Endodermal cell (in vitro differentiated cells): ENCODE results near the gene COX7B2. TPM values are rescaled to one million over a fixed set of nuclear protein-coding genes. Genes with fewer than 3 reads are reported as not detected.

Source experiments
- DNase-seq: peaks from one replicate; pipeline ENCODE4 v3.0.0-alpha.2; 2017
- H3K27ac ChIP-seq: 2 replicates; pipeline ENCODE4 v1.5.1; 2013; ENCODE audit warnings: mild to moderate bottlenecking, low read depth, low read length, moderate library complexity
- H3K27me3 ChIP-seq: 2 replicates; pipeline ENCODE4 v1.6.1; 2013; ENCODE audit warnings: mild to moderate bottlenecking, low read length, moderate library complexity; ENCODE audit not compliant: insufficient read depth, control insufficient read depth, poor library complexity, severe bottlenecking
- H3K36me3 ChIP-seq: 2 replicates; pipeline ENCODE4 v1.7.0; 2013; ENCODE audit warnings: mild to moderate bottlenecking, low read length, moderate library complexity; ENCODE audit not compliant: control insufficient read depth, insufficient read depth
- H3K4me1 ChIP-seq: one replicate; pipeline ENCODE4 v1.7.0; 2013; ENCODE audit warnings: low read length; ENCODE audit not compliant: control insufficient read depth, insufficient read depth
- H3K4me3 ChIP-seq: 2 replicates; pipeline ENCODE4 v1.5.1; 2013; ENCODE audit warnings: mild to moderate bottlenecking, low read length, moderate library complexity
- H3K9ac ChIP-seq: 2 replicates; pipeline ENCODE4 v1.6.1; 2013; ENCODE audit warnings: mild to moderate bottlenecking, low read length, moderate library complexity; ENCODE audit not compliant: poor library complexity, severe bottlenecking; ENCODE audit errors: extremely low read depth
- H3K9me3 ChIP-seq: 2 replicates; pipeline ENCODE4 v1.6.1; 2013; ENCODE audit warnings: mild to moderate bottlenecking, low read length, moderate library complexity; ENCODE audit not compliant: control insufficient read depth
- H3K27ac Mint-ChIP-seq: 2 replicates; pipeline ENCODE4 v1.8.0; 2020; ENCODE audit warnings: mixed read lengths
- H3K27me3 Mint-ChIP-seq: 2 replicates; pipeline ENCODE4 v1.8.0; 2021; ENCODE audit warnings: mild to moderate bottlenecking, mixed read lengths; ENCODE audit not compliant: insufficient read depth
- H3K36me3 Mint-ChIP-seq: 2 replicates; pipeline ENCODE4 v1.8.0; 2020; ENCODE audit warnings: low read depth, mixed read lengths
- H3K4me1 Mint-ChIP-seq: 2 replicates; pipeline ENCODE4 v1.8.0; 2020; ENCODE audit warnings: mixed read lengths
- H3K4me3 Mint-ChIP-seq: 2 replicates; pipeline ENCODE4 v1.8.0; 2020; ENCODE audit warnings: mild to moderate bottlenecking, moderate library complexity, mixed read lengths
- H3K9me3 Mint-ChIP-seq: 2 replicates; pipeline ENCODE4 v1.8.0; 2020; ENCODE audit warnings: mild to moderate bottlenecking, mixed read lengths
- WGBS, 2 experiments: methylation state at CpG; one replicate each; pipeline versions ENCODE4 v1.1.5 to v1.1.7; 2013; ENCODE audit warnings: missing lambda C conversion rate in 2 of 2, mixed read lengths in 1 of 2; ENCODE audit not compliant: insufficient coverage in 1 of 2, insufficient read length in 1 of 2; 5-methylcytosine and 5-hydroxymethylcytosine counted together
- total RNA-seq, 2 donors: library from RNA; stranded (reverse); fragmentation: NEBNext Ultra II Directional in 1 of 2; extraction: Animal tissue kit (Norgen Biotek cat#: 25700) in 1 of 2; gene quantifications; 2 replicates in 1 of 2; 3 replicates in 1 of 2; pipeline ENCODE4 v1.2.1, GENCODE V29; 2021
- TF ChIP-seq, protein P1 (sequence below): fragments of 200-600 bp; sonication (generic); conservative IDR thresholded peaks from 2 replicates; pipeline ENCODE4 v1.5.0; 2021; ENCODE audit warnings: antibody characterized with exemption, mild to moderate bottlenecking

COX7B2 gene
- total RNA-seq, 2 donors from 2014 or later: not detected

DNA sequence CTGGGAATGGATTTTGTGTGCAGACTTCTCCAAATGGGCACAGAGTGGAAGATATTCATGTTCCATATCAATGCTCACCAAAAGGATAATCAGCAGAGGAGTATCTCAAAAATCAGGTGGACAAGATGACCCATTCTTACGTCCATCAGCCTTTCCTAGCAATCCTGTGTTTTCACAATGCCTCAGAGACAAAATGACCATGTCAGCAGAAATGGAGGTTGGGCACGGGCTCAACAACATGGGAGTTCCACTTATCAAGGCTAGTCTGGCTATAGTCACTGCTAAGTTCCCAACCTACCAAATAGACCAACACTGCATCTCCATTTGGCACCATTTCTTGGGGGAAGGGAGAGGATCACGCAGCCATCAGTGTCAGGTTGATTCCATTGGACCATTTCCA is 179.0 kb downstream of the COX7B2 start:
- H3K9me3 Mint-ChIP-seq: peaks cover 1% of the 10 kb centered on the region
- Histone ChIP-seq H3K27ac (no peak overlapping the region), H3K27me3 (no peaks in the 10 kb centered on the region), H3K36me3 (no peaks in the 10 kb centered on the region), H3K4me1 (no peaks in the 10 kb centered on the region), H3K4me3 (no peak overlapping the region), H3K9ac (no peak overlapping the region), H3K9me3 (no peaks in the 10 kb centered on the region)
- TF ChIP-seq, protein P1, sequence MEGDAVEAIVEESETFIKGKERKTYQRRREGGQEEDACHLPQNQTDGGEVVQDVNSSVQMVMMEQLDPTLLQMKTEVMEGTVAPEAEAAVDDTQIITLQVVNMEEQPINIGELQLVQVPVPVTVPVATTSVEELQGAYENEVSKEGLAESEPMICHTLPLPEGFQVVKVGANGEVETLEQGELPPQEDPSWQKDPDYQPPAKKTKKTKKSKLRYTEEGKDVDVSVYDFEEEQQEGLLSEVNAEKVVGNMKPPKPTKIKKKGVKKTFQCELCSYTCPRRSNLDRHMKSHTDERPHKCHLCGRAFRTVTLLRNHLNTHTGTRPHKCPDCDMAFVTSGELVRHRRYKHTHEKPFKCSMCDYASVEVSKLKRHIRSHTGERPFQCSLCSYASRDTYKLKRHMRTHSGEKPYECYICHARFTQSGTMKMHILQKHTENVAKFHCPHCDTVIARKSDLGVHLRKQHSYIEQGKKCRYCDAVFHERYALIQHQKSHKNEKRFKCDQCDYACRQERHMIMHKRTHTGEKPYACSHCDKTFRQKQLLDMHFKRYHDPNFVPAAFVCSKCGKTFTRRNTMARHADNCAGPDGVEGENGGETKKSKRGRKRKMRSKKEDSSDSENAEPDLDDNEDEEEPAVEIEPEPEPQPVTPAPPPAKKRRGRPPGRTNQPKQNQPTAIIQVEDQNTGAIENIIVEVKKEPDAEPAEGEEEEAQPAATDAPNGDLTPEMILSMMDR: no peak
- 86 to 92% methylated on average over 1 to 3 of the region's 3 CpGs for WGBS, 2 experiments
- H3K27me3 Mint-ChIP-seq: peaks cover 4% of the 10 kb centered on the region
- H3K36me3 Mint-ChIP-seq: no peaks in the 10 kb centered on the region
- H3K4me1 Mint-ChIP-seq: peaks cover 3% of the 10 kb centered on the region
- no peak for DNase-seq
- no peak overlapping the region for H3K27ac Mint-ChIP-seq
- no peak overlapping the region for H3K4me3 Mint-ChIP-seq

DNA sequence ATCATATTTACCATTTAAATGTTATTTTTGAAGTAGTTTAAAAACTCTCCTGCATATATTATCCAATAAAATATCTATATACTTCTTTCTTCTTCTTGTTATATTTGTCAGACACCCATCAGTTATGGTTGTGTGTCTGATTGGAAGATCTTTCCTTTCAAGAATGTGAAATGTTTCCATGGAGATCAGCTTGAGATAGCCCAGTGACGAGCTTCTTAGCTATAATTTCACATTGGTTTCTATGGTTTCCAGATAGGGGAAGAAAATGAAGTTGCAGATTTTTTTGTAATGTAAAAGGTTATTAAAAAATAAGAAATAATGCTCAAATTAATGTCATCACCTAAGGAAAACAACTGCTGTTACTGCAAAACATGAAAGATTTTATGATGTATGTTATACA is 189.0 kb downstream of the COX7B2 start:
- TF ChIP-seq, protein P1: no peak
- H3K36me3 Mint-ChIP-seq: no peaks in the 10 kb centered on the region
- Histone ChIP-seq H3K9ac (no peak overlapping the region), H3K4me1 (no peaks in the 10 kb centered on the region), H3K27me3 (no peaks in the 10 kb centered on the region), H3K27ac (no peak overlapping the region), H3K36me3 (no peaks in the 10 kb centered on the region), H3K4me3 (no peak overlapping the region), H3K9me3 (no peaks in the 10 kb centered on the region)
- H3K9me3 Mint-ChIP-seq: peaks cover 2% of the 10 kb centered on the region
- H3K27ac Mint-ChIP-seq: no peak overlapping the region
- H3K4me1 Mint-ChIP-seq: no peaks in the 10 kb centered on the region
- no peak overlapping the region for H3K4me3 Mint-ChIP-seq
- no peak for DNase-seq
- H3K27me3 Mint-ChIP-seq: peaks cover 4% of the 10 kb centered on the region
- 70% methylated on average over 1 of the region's 1 CpG; no CpG with 5 or more reads in 1 of the 2 experiments for WGBS, 2 experiments

DNA sequence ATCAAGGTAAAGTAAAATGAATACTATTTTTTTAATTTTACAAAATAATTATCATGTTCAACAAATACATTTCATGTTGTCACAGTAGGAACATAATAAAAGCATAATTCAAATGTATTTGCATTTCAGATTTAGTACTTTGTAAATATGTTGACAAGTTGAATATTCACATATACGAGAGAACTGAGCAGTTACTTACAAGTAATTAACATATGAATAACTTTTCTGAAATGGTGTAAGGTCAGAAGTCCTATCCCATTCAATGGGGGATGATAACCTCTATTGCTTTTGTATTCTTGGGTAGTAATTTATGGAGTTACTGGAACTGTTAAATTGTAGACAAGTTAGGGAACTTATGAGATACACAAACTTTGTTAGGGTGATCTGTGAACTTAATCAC is 191.1 kb downstream of the COX7B2 start:
- H3K4me3 ChIP-seq: no peak overlapping the region
- Mint-ChIP-seq H3K36me3 (no peaks in the 10 kb centered on the region), H3K4me3 (no peak overlapping the region), H3K4me1 (no peaks in the 10 kb centered on the region), H3K27ac (no peak overlapping the region), H3K9me3 (peaks cover 2% of the 10 kb centered on the region), H3K27me3 (no peaks in the 10 kb centered on the region)
- TF ChIP-seq, protein P1: no peak
- WGBS, 2 experiments: 86 to 89% methylated on average over 1 of the region's 1 CpG
- no peaks in the 10 kb centered on the region for H3K27me3 ChIP-seq
- H3K27ac ChIP-seq: no peak overlapping the region
- no peaks in the 10 kb centered on the region for H3K4me1 ChIP-seq
- no peak for DNase-seq
- no peak overlapping the region for H3K9ac ChIP-seq
- H3K9me3 ChIP-seq: no peaks in the 10 kb centered on the region
- no peaks in the 10 kb centered on the region for H3K36me3 ChIP-seq
